NCI-H2171 treated with DMSO at 0.1 percent for 48 hours (cell line): Measurements from ENCODE around the gene CREG2.
"Not testable (repeated sequence)": the region's sequence is repeated elsewhere in the genome, so short reads cannot be mapped to it uniquely, and the experiment has no call there.

Source experiments
- DNase-seq: peaks from one replicate; lab custom pipeline; 2025; lab: John Stamatoyannopoulos, UW

CREG2 gene

GRCh38 chr2:101371636-101372035, 15.7 kb downstream of the CREG2 start:
- DNase-seq = no peak

- DNase-seq = peak; percentile 16
Measured at GRCh38 chr2:101369100-101369499, 18.2 kb downstream of the CREG2 start.

DNA sequence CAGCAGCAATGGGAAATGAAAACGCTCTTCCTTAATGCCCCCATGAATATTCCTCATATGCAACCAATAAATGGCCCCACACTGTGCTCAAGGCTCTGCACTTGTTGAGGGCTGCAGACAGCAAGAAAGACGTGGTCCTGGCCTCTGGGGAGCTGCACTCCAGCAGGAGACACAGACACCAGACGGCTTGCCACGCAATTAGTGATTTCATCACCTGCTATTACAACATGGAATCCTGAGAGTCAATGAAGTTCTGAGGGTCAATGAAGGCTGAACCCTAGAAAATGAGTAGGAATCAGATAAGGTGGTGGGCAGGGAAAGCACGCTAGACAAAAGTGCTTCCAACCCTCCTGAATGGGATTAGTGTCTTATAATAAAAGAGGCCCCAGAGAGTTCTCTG, 18.9 kb downstream of the CREG2 start:
- DNase-seq = no peak

- no peak for DNase-seq
Measured at GRCh38 chr2:101367508-101367907, 19.8 kb downstream of the CREG2 start.

- DNase-seq = no peak
Measured at GRCh38 chr2:101364878-101365277, 22.4 kb downstream of the CREG2 start.

GRCh38 chr2:101362777-101363176, 24.5 kb downstream of the CREG2 start:
- no peak for DNase-seq

DNA sequence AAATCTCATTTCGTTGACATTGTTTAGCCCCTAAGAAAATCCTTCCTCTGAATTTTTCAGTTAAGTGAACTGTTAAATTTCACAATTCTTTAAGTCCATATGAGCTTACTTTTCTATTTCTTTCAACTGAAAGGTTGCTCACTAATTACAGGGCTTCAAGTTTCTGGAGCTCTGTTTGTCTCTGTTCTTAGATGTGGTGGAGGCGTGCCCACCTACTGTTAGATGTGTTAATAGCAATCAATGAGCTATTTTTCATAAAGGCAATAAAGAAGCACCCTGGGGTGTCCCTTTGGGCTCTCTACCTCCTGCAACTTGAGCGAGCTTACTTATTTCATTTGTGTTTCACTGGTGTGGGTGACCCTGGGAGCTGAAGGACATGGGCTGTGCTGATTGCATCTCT, 25.0 kb downstream of the CREG2 start:
- DNase-seq = no peak

DNA sequence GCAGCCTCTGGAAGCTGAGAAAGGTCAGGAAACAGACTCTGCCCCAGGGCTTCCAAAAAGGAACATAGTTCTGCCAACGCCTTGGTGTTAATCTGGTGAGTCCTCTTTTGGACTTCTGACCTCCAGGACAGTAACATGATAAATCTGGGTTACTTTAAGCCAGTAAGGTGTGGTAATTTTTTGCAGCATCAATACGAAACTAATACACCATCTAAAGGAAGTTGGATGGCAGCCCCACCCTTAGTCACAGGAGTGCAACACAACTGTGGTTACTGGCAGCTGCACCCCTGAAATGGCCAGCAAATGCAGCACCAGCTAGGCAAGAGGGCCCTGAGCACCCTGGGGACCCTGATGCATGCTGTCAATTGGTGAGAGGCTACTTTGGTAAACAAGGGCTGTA, 25.8 kb downstream of the CREG2 start:
- DNase-seq = no peak

- no peak for DNase-seq
Measured at GRCh38 chr2:101361121-101361520, 26.2 kb downstream of the CREG2 start.

GRCh38 chr2:101360232-101360631, 27.1 kb downstream of the CREG2 start:
- no peak for DNase-seq

GRCh38 chr2:101359410-101359954, 27.8 kb downstream of the CREG2 start:
- DNase-seq = no peak

- no peak for DNase-seq
Measured at GRCh38 chr2:101357376-101357775, 29.9 kb downstream of the CREG2 start.

DNA sequence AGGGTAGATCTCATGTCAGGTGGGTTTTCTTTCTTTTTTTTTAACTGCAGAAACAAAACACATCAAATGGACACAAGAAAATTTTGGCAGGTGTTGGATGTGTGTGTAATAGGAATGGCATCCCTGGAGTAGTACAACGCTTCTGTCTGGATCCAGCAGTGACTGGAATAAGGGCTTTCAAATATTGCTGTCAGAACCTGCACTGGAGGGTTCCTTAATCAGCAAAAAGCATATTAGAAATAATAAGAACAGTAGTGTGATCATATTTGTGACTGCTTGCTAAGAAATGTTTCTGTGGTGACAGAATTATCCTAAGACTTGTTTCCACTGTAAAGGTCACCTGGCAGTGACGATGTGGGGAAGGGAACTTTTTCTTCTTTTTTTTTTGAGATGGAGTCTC, 30.8 kb downstream of the CREG2 start:
- DNase-seq = no peak

GRCh38 chr2:101356055-101356454, 31.2 kb downstream of the CREG2 start:
- no peak for DNase-seq

- DNase-seq = no peak
Measured at GRCh38 chr2:101355401-101356054, 31.8 kb downstream of the CREG2 start.

DNA sequence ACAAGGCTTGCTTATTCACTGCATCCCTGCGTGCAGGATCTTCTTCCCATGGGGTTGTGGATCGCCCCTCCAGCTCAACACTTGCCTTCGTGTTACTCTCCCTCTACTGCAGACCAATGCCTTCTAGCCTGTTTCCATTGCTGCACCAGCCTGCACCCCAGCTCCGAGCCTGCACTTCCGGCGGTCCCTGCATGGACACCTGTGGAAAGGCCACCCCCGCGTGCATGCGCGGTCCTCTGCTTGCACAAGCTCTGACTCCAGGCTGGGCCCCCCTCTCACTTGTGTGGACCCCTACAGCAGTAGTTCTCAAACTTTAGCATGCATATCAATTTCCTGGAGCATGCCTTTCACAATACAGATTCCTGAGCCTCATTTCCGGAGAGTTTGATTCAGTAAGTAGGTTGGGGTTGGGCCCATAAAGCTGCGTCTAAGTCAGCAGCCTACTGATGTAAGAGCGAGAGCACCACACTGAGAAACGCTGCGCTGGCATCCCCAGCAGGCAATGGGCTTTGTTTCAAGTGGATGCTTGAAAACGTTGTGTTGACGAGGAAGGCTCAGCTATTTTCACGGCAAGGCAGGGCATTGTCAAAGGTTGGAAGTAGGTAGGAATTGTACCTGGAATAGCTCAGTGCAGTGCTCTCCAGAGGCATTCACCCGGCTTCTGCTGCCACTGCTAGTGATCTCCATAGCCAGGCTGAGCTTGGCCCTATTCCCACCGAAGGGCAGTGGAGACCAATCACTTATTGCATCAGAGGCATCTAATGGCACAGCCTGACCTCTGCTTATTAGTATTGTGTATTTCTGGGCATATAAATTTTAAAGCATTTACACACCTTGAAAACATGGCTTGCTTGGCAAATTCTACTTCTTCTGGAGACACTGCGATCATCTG, 32.6 kb downstream of the CREG2 start:
- DNase-seq = no peak

- DNase-seq = not testable (repeated sequence)
Measured at GRCh38 chr2:101352631-101353030, 34.7 kb downstream of the CREG2 start.

- no peak for DNase-seq
Measured at GRCh38 chr2:101351207-101351606, 36.1 kb downstream of the CREG2 start.

- no peak for DNase-seq
Measured at GRCh38 chr2:101349893-101350662, 37.2 kb downstream of the CREG2 start.

GRCh38 chr2:101348883-101349282, 38.4 kb downstream of the CREG2 start:
- no peak for DNase-seq

- no peak for DNase-seq
Measured at GRCh38 chr2:101346909-101347308, 40.4 kb downstream of the CREG2 start.

DNA sequence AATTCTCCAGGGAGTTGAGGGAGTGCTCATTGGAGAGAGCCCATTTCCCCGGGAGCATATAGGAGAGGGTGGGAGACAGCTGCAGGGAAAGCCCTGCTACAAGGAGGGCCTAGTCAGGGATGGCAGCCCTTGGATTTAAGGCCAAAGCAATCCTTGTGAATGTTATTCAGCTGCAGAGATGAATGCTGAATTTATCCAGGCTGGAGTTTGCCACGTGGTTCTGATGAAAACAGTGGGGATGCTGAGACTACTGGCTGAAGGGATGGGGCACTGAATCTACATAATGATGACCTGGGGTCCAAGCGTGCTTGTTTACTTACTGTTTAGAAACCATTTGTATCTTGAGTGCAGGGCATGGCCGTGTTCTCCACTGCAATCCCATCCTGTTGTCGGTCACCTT, 43.2 kb downstream of the CREG2 start:
- no peak for DNase-seq
